Measurements from ENCODE around the gene SIX5.

Gene SIX5

DNA sequence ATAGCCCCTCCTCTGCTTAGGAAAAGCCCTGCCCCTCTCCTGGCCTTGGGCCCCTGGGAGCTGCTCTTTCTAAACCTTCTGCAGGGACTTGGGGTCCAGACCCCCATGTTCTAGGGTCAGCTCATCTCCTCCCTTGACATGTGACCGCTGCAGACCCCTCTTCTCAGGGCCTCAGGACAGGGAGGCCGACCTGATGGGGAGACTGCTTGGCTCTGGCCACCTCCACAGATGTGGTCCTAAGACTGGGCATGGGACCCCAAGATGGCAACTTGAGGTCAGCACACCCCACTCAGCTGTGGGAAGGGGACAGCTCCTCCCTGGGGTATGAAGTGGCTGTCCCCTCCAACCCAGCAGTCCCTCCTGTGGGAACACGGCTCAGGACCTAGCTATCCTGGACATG lies 3.9 kb upstream of the SIX5 start:
- DNase-seq, result no peak

DNA sequence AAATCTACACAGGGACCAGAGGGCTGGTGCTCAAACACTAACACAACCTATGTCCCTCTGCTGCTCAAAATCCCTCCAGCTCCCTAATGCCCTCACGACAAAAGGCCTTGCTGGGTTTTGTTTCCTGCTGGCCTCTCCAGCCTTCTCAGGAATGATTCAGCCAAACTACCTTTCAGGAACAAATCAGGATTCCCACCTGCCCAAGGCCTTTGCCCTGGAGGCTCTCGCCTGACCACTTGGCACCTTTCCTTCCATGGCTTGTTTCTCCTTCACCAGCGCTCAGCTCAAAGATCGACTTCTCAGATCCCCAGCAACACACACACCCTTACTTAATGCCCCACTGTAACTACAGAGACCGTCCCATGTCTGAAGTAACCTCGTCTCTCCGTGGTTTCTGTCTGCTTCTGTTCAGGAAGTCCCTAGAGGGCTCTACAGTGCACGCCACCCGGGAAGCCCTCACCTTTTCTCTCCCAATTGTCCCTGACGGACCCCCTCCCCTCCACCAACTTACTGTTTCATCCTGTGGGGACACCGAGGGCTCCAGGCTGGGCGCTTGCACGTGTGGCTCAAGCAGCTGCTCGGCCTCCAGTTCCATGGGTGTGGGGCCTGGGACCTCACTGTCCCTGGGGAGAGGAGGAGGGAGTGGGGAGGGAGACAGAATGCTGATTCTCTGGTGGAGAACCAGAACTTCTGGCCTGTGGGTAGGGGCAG lies 3.2 kb upstream of the SIX5 start:
- DNase-seq, result no peak

DNA sequence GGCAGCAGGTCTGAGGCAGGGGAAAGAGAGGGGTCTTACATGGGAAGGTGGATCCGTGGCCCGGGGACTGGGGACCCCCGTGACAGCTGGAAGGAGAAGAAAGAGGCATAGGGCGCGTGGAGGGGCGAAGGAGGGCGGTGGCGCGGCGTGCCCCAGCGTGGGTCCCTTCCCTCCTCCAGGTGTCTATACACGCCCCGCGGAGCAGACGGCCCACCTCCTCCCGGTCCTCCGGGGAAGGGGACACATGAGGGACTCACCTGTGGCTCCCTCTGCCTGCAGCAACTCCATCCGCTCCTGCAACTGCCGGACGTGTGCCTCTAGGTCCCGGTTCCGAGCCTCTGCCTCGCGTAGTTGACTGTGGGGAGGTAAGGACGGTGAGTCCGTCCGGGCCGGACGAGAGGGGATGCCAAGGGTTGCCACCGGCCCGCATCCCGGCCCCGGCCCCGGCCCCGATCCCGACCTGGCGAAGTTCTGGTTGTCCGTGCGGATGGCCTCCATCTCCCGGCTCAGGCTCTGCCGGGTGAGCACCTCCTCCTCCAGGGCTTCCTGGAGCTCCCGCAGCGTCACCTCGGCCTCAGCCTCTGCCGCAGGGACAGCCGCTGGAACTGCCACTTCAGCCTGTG lies 2.4 kb upstream of the SIX5 start:
- no peak for DNase-seq

DNA sequence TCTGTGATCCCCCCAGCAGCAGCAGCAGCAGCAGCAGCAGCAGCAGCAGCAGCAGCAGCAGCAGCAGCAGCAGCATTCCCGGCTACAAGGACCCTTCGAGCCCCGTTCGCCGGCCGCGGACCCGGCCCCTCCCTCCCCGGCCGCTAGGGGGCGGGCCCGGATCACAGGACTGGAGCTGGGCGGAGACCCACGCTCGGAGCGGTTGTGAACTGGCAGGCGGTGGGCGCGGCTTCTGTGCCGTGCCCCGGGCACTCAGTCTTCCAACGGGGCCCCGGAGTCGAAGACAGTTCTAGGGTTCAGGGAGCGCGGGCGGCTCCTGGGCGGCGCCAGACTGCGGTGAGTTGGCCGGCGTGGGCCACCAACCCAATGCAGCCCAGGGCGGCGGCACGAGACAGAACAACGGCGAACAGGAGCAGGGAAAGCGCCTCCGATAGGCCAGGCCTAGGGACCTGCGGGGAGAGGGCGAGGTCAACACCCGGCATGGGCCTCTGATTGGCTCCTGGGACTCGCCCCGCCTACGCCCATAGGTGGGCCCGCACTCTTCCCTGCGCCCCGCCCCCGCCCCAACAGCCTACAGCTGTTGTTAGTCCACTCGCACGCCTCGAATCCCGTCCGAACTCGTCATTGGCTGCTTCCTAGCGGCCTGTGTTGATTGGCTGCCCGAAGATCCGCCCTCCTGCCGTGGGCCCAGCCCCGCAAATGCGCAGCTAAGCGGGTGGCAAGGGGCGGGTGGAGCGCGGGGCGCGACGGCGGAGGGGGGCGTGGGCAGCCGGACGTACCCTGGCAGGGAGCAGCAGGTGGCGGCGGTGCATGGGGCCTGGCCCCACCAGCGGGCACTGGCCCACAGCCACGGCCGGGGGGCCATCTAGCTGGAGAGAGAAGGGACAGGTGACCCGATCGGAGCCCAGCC lies 1.4 kb upstream of the SIX5 start:
- DNase-seq, result peak; percentile 94

DNA sequence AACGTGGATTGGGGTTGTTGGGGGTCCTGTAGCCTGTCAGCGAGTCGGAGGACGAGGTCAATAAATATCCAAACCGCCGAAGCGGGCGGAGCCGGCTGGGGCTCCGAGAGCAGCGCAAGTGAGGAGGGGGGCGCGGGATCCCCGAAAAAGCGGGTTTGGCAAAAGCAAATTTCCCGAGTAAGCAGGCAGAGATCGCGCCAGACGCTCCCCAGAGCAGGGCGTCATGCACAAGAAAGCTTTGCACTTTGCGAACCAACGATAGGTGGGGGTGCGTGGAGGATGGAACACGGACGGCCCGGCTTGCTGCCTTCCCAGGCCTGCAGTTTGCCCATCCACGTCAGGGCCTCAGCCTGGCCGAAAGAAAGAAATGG lies 754 bp upstream of the SIX5 start:
- DNase-seq, result no peak

DNA sequence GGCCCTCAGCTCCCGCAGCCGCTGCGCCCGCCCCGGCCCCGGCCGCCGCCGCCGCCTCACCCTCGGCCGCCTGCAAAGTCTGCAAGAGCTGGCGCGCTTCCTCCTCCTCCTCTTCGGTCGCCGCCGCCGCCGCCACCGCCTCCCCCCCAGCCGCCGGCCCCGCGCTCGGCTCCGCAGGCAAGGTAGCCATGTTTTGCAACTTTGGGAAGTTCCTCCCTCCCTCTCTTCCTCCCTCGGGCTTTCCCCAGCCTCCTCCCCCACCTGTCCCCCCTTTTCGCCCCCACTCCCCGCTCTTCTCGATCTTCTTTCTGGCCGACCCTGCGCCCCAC lies 433 bp downstream of the SIX5 start:
- peak; percentile 25 for DNase-seq

DNA sequence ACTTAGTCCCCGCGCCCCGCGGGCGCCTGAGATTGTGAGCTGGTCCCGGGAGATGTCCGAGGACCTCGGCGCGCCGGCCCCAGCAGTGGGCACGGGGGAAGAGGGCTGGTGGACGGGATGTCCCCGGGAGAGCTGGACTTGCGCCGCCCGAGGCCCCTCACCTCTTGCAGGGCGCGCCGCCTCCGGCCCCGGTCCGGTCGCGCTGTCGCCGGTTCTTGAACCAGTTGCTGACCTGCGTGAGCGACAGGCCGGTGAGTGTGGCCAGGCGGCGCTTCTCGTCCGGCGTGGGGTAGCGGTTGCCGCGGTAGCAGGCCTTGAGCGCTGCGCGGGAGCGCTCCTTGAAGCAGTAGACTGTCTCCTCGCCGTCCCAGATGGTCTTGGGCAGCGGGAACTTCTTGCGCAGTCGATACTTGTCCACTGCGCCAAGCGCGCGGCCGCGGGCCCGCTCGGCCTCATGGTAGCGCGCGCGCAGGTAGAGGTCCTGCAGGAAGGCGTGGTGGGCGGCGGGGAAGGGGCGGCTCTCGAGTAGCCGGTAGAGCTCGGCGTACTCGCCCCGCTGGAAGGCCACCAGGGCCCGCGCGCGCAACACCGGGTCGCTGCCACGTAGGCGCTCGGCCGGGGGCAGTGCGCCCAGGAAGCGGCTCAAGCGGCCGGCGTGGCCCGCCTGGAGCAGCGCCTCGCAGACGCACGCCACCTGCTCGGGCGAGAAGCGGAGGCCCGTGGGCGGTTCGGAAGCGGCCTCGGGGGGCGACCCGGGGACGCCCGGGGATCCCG lies 984 bp downstream of the SIX5 start:
- DNase-seq, result no peak

DNA sequence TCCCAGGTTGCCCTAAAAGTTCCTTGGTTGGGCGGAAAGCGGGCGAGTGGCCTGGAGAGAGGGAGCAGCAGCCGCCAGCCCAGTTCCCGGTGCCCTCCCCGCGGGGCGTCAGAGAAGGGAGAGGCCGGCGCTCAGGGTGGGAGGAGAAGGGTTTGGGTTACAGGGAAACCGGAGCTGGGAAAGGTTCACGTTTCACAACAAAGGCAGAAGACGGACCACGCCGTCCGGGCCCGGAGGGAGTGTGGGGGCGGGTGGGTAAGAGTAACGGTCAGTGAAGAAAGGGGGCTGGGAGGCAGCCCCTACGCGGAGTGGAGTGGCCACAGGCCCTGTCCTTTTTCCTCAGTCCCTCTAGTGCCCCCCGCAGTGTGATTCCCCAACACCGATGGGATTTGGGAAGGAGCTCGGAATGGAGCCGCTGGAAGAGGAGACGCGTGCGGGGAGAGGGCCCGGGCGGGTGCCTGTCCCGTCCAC lies 1.6 kb downstream of the SIX5 start:
- DNase-seq, result no peak

DNA sequence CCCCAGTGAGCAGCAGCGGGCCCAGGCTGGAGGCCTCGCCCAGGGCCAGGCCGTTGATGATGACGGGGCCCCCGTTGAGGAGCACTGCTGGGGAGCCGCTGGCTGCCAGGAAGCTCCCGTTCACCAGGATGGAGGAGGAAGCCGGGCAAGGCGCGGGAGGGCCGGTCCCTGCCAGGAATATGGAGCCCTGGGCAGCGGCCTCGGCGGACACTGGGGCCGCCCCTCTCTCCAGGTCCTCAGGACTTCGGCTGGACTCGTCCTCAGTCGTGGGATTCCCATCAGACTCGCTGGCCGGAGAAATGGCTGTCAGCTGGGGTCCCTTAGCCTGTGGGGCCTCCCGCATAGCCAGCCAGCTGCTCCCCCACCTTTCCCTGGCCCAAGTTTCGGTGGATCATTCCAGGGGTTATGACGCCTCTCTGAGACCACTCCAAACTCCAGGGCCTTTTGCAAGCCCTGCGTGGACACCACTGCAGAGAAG lies 2.1 kb downstream of the SIX5 start:
- DNase-seq, result no peak

DNA sequence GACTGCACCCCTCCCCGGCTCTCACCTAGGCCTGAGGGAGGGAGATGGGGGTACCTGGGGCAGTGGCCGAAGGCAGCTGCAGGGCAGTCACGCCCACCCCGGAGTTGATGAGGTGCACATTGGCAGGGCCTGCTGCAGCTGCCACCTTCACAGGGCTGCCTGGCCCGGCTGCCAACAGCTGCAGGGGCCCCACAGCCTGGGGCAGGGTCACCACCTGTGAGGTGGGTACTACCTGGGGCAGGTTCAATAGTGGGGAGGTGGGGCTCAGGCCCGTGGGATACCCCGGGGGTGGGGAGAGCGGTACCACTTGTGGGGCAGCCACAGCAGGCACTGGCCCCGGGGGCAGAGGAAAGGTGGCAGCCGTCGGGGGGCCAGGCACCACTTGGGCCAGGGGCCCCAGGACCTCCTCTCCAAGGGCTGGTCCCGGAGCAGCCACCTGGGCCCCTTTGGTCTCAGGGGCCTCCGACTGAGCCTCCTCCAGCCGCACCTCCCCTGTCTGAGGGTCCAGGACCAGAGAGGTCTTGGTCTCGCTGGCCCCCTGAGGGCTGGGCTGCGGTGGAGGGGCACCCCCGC lies 2.7 kb downstream of the SIX5 start:
- no peak for DNase-seq

DNA sequence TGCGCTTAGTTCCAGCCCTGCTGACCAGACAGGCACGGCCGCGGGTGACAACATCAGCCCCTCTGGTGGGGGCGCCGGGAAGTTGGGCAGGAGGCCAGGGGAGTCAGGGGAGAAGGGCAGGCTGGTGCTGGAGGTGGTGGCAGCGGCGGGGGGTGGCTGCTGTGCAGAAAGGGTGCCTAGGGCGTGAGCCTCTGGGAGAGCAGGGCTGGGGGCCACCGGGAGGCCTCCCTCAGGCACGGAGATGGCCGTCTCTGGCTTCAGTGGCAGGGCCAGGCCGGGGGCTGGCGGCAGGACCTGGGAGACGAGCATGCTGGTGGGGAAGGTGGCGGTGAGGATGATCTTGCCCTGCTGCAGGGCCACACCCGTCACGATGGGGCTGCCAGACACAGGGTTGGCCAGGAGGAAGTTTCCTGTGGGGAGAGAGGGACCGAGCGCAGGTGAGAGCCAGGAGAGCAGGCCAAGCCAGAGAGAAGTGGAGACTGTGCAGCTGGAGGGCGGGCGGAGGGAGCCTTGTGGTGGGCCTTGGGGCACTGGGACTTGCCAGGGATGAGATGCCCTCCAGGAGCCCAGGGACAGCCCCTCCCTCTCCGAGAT lies 3.3 kb downstream of the SIX5 start:
- no peak for DNase-seq

DNA sequence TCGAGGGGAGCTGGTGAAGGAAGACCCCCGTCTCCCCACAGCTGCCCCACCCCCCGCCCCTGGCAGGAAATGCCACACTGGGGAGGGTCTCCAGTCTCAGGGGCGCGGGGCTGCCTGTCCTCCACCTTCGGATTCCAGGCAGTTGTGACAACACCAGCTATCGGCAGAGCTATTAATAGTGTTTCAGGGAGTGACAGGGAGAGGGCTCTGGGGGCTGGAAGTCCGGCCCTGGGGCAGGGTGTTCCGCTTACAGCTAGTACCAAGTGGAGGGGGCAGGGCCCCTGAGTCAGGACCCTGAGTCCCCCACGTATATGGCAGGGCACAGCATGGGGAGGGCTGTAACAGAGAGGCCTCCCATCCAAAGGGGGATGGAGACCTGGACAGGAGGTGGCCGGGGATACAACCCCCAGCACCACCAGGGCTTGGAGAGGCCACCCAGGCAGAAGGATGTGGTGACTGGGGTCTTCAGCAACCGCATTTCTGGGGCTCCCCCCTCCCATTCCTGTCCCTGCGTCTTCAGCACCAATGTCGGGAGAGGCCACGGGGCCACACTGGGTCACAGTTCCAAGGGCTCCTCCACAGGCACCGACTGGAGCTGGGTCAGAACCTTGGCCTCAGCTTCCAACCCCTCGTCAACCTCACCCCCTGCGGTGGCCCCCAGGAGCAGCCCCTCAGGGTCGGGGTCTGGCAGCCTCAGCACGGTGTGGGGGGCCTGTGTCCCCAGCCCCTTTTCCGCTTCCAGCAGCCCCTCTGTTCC lies 3.9 kb downstream of the SIX5 start:
- no peak for DNase-seq

DNA sequence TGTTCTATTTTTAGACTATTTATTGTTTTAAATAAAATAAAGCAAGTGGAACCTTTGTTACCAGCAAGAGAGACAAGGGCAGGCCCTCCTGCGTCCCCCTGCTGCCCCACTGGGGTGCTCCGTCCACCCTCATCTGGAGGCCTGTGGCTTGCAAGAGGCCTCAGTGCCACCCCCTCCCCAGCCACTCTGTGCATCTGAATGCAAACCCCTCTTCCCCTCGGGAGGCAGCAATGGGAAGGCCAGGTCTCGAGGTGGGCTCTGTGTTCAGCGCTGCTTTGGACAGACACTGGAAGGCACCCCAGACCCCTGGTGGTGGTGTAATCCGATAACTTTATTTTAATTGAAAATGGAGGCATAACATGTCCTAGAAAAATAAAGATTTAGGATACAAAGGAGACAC lies 4.6 kb downstream of the SIX5 start:
- DNase-seq, result no peak

DNA sequence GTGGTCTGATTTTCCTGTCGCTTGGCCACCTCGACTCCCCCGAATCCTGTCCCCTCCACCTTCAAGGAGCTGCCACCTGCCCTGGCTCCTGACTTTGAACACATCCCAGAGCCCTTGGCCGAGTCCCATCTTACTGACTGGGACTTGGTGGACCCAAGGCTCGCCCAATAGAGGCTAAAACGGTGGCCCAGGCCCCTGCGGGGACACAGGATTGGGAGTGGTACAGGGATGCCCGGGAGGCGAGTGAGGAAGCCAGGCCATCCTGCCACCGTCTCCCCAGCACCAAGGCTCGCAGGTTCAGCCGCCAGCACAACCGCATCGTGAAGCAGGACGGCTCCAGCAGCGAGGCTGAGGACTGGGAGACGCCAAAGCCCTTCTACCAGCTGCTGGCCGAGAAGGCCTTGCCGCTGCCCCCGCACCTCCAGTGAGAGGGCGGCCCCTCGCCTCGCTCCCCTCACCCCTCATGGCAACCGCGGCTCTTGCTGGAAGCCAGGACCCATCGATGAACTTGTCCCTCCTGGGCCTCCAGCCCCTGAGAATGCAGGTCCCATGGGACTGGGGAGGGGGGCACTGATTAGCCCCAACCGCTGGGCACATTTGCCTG lies 5.3 kb downstream of the SIX5 start:
- no peak for DNase-seq

DNA sequence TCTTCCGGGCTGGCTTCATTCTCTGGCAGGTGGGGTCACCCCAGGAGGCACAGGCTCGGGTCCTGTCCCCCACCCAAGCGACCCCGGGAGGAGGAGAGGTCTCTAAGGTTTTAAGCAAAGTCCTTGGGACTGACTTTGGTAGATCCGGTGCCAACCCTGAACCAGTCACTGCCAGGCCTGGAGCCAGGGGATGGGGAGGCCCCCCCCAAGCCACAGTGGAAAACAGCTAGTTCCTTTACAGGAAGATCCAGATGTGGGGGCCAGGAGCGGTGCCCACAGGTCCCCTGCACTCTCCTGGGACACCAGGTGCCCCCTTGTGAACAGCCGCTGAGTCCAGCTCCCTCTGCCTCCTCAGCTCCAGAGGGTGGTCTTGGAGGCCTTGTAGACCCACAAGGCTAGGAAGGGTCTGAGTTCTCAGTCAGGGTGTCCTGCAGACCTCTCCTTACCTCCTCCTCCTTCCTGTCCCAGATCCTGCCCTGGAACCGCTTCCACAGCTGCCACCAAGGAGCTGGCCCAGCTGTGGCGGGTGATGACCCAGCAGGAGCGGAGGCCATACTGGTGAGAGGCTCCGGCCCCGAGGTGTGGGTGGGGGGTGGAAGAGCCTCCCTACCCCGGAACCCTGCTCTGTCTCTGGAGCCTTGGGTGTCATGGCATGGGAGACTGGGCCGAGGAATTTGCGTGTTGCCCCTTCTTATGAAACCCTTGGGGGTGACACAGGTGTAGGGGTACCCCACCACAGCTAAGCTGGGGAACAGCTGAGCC lies 6.0 kb downstream of the SIX5 start:
- no peak for DNase-seq

DNA sequence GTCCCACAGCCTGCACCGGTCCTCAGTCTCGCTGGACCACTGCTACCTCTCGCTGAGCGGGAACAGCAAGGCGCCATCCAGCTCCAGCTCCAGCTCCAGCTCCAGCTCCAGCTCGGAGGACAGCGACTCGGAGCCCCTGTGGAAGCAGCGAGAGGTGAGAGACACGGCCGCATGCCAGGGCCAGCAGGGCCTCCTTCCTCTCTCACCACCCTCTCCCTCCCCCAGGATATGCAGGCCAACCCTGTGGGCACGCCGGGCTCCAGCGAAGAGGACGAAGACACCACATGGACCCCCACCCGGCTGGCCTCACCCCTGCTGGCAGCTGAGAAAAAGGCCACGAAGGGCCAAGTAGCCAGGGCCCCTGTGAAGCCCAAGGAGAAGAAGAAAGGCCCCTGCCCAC lies 7.3 kb downstream of the SIX5 start:
- DNase-seq, result no peak

DNA sequence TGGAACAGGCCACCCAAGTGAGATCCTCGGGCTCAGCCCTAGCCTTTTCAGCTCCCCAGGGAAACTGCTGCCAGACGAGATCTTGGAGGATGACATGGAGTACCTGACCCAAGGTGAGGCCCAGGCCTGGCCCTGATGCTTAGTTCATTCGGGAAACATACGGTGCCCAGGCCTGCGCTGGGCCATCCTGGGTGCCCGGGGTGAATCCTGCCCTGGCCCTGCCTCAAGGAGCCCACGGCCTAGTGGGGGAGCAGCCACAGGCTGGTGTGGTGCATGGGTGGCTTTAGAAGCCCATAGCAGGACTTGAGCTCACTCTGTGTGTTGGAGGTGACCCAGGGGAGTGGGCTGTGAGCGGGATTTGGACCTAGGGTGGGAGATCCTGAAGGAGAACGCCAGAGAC lies 10.1 kb downstream of the SIX5 start:
- no peak for DNase-seq

DNA sequence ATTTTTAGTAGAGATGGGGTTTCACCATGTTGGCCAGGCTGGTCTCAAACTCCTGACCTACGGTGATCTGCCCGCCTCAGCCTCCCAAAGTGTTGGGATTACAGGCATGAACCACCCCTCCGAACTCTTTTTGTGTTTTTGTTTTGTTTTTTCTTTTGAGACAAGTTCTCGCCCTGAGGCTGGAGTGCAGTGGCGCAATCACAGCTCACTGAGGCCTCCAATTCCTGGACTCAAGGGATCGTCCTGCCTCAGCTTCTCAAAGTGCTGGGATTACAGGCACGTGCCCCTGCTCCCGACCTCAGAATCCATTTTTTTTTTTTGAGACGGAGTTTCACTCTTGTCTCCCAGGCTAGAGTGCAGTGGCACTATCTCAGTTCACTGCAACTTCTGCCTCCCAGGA lies 11.4 kb downstream of the SIX5 start:
- DNase-seq, result no peak

DNA sequence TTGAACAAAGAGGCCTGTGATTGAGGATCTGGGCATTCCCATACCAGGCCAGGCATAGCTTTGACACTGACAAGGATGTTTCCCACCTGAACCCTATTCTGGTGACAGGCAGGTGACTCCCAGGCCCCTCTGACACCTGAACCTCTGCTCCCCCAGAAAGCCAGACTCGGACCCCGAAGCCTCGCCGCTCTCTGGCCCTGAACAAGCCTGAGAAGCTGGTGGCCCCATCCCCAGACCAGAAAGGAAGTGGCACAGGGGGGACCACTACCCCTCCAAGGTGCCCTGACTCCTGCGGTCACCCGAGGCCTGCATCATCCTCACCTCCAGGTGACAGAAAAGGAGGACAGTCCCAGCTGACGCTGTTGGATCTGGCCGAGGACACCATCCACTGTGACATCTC lies 14.7 kb downstream of the SIX5 start:
- DNase-seq, result no peak

DNA sequence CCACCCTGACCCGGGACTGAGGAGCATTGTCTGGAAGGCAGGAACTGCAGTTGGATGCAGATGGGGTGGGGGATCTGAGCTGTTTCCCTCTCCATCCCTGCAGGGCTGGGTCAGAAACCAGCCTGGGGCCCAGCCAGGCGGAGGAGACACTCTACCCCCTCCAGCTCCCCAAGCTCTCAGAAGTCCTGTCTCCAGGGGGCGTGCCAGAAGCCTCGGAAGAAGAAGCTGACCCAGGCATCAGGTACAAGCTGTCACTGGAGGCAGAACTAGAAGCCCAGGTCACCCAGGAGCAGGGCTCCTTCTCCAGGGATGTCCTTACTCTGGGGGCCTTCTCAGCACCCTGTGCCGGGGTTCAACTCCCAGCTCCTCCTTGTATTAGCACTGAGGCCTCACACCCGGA lies 15.5 kb downstream of the SIX5 start:
- DNase-seq, result no peak
